LNCAP (cell line): Measurements from ENCODE around the gene TRIML1.

Source experiments
- TF ChIP-seq, protein P1 (sequence below): fragments of 450-650 bp; IDR thresholded peaks from 2 replicates; pipeline ENCODE4 v1.5.1; 2017; ENCODE audit warnings: mild to moderate bottlenecking

Gene TRIML1

DNA sequence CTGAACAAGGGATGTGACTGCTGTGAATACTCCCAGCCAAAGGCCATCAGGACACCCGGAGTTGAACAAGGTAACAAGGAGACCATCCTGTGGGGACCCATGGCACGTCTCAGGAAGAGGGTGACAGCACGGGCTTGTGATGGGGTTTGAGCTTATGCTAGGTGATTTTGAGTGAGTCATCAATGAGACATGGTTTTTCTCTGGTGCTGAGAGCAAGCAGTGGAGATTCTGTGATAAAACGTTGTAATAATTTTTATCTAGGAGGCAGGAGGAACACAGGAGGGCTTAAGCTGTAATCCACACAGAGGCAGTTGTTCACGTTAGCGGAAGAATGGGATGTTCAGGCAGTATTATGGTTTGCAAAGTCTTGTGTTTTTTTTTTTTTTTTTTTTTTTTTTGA, 36.0 kb downstream of the TRIML1 start:
- TF ChIP-seq, protein P1, sequence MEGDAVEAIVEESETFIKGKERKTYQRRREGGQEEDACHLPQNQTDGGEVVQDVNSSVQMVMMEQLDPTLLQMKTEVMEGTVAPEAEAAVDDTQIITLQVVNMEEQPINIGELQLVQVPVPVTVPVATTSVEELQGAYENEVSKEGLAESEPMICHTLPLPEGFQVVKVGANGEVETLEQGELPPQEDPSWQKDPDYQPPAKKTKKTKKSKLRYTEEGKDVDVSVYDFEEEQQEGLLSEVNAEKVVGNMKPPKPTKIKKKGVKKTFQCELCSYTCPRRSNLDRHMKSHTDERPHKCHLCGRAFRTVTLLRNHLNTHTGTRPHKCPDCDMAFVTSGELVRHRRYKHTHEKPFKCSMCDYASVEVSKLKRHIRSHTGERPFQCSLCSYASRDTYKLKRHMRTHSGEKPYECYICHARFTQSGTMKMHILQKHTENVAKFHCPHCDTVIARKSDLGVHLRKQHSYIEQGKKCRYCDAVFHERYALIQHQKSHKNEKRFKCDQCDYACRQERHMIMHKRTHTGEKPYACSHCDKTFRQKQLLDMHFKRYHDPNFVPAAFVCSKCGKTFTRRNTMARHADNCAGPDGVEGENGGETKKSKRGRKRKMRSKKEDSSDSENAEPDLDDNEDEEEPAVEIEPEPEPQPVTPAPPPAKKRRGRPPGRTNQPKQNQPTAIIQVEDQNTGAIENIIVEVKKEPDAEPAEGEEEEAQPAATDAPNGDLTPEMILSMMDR: no peak

DNA sequence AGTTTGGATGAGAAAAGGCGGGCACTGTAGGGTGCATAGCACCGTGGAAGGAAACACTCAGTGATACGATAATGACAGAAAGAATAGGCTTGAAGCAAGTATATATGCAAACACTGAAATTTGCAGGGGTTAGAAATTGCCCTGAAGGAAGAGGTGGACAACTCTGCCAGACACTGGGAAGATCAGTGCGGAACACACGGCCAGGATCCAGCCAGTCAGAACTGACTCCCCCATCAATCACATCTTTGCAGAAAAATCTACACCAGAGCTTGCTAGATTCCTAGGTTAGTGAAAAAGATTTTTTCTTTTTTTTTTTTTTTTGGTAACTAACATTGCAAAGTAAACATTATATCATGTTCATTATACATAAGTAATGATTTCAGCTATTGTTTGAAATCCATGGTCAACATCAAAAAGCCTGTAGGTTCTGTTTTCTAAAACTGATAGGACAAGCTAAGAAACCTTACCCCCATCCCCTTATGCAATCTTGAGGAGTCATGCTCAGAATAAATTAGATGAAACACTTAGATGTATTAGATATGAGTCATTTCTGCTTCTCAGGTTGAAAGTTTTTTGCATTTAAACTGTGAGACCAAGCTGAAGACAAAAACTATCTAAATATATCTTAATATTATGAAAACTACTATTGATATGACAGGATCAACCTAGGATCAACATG, 38.9 kb downstream of the TRIML1 start:
- TF ChIP-seq, protein P1: no peak

DNA sequence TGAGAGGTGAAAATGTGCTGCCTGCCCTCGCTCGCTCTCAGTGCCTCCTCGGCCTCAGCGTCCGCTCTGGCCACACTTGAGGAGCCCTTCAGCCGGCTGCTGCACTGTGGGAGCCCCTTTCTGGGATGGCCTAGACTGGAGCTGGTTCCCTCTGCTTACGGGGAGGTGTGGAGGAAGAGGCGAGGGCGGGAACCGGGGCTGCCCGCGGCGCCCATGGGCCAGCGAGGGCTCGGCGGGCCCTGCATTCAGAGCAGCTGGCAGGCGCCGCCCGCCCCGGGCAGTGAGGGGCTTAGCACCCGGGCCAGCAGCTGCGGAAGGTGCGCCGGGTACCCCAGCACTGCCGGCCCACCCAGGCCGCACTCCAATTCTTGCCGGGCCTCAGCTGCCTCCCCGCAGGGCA, 39.6 kb downstream of the TRIML1 start:
- TF ChIP-seq, protein P1: no peak

DNA sequence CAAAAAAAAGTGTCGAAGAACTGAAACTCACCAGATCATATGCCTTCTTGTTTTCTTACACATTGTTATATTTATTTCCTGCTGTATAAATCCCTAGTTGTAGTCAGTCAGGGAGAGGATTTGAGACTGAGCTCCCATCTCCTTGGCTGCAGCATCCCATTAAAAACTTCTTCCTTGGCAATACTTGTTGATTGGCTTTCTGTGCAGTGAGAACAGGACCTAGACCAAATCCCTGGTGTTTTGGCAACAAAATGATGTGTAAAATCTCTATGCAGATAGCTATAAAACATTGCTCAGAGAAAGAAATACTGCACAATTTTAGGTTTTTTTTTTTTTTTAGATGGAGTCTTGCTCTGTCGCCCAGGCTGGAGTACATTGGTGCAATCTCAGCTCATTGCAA, 47.9 kb downstream of the TRIML1 start:
- TF ChIP-seq, protein P1: no peak

DNA sequence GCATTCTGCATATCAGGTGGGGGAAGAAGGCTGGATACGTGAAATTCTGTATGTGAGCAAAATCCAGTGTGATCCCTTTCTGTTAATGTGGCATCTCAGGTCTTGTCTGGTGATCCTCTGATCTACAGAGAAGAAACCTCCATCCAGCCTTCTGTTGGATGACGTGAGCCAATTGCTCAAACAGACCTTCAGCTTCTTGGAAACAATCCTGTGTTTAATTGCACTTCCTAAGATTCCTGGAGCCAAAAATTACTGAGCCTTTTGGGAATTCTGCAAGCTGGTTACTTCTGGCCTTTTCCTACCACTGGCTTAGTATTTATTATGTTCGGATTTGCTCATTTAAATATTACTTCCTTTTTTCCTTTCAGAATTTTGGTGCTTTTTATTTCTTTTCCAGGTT, 51.2 kb downstream of the TRIML1 start:
- TF ChIP-seq, protein P1: no peak

DNA sequence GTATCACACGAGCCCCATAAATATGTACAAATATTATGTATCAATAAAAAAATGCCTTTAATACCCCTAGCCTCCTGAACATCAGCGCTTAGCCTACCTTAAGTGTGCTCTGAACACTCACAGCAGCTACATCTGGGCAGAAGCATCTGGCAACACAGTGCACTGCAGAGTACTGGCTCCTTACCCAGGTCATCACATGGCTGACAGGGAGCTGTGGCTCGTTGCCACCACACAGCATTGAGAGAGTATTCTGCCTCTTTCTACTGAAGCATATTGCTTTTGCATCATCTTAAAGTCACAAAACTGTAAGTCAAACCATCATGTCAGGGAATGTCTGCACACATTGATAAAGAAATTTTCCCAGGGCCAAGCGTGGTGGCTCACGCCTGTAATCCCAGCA, 55.2 kb downstream of the TRIML1 start:
- TF ChIP-seq, protein P1: no peak

DNA sequence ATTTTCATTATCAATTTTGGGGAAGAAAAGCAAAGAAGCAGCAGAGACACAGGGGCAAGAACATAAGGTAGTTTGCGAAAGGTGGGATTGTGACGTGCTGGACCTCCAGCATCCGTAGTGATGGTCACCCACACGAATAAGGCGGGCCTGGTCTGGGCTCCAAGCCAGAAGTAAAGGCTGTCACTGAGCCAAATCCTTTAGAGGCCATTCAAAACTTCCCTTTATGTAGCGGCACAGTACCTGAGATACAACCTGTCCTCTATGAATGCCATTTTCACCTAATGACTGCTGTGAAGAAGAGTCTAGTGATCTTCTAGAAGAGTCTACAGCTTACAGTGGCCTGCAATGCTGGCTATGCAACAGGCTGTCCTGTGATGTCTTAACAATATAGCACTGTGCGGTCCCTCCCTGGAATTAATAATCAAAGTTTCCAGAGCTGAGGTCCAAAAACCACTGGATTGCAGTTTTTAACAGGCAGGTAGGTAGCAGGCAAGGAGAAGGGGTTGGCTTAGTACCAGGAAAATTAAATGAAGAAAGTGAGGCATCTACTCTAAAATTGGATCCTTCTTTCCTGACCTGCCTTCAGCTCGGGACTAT, 56.2 kb downstream of the TRIML1 start:
- TF ChIP-seq, protein P1: no peak
